Adipocyte (in vitro differentiated cells): ENCODE measurements around the gene SNUPN.
"Not testable (repeated sequence)": the region's sequence is repeated elsewhere in the genome, so short reads cannot be mapped to it uniquely, and the experiment has no call there.

Experiments
- DNase-seq: peaks from one replicate; pipeline ENCODE4 v3.0.0-alpha.2; 2015; ENCODE audit warnings: low read depth
- H3K27me3 ChIP-seq: replicated peaks from 2 replicates; pipeline ENCODE4 v1.7.0; 2013; ENCODE audit warnings: mild to moderate bottlenecking, low read length, moderate library complexity; ENCODE audit not compliant: control insufficient read depth, insufficient read depth
- H3K36me3 ChIP-seq: 2 replicates; pipeline ENCODE4 v1.7.0; 2013; ENCODE audit warnings: low read length, mild to moderate bottlenecking, moderate library complexity; ENCODE audit not compliant: control insufficient read depth, insufficient read depth, severe bottlenecking
- H3K4me1 ChIP-seq: 2 replicates; pipeline ENCODE4 v1.7.0; 2013; ENCODE audit warnings: mild to moderate bottlenecking, low read length, moderate library complexity; ENCODE audit not compliant: control insufficient read depth, insufficient read depth
- H3K4me3 ChIP-seq: 2 replicates; pipeline ENCODE4 v1.7.0; 2013; ENCODE audit warnings: mild to moderate bottlenecking, low read length, moderate library complexity
- H3K9ac ChIP-seq: 2 replicates; pipeline ENCODE4 v1.7.0; 2013; ENCODE audit warnings: mild to moderate bottlenecking, low read length, moderate library complexity
- H3K9me3 ChIP-seq: 2 replicates; pipeline ENCODE4 v1.7.0; 2013; ENCODE audit warnings: mild to moderate bottlenecking, low read length, moderate library complexity; ENCODE audit not compliant: control insufficient read depth

SNUPN gene

DNA sequence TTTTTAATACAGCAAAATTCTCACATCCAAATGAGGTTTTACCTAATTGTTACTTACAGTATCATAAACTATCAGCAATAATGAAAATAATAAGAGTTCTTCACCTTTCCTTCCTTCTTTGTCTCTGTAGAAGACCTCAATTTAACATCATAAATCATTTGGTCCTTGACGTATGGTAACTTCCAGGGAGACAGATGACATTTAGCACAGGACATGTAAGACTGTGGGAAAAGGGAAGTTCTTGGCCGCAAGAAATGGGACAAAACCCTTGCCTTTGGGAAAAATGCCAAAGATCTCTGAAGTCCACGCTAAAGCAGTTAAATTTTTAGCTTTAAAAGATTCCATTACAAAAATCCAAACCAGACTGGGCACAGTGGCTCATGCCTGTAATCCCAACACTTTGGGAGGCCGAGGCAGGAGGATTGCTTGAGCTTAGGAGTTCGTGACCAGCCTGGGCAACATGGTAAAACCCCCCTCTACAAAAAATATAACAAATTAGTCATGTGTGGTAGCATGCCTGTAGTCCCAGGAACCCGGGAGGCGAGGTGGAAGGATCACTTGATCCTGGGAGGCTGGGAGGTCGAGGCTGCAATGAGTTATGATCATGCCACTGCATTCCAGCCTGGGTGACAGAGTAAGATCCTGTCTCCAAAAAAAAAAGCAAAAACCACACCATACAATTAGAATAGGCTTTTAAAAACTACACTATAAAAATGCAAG, 55.2 kb downstream of the SNUPN start:
- no peak for DNase-seq
- Histone ChIP-seq H3K4me3 (no peak overlapping the region), H3K4me1 (peaks cover 24% of the 10 kb centered on the region), H3K36me3 (peaks cover 3% of the 10 kb centered on the region), H3K9me3 (no peaks in the 10 kb centered on the region), H3K27me3 (no peaks in the 10 kb centered on the region), H3K9ac (no peak overlapping the region)

DNA sequence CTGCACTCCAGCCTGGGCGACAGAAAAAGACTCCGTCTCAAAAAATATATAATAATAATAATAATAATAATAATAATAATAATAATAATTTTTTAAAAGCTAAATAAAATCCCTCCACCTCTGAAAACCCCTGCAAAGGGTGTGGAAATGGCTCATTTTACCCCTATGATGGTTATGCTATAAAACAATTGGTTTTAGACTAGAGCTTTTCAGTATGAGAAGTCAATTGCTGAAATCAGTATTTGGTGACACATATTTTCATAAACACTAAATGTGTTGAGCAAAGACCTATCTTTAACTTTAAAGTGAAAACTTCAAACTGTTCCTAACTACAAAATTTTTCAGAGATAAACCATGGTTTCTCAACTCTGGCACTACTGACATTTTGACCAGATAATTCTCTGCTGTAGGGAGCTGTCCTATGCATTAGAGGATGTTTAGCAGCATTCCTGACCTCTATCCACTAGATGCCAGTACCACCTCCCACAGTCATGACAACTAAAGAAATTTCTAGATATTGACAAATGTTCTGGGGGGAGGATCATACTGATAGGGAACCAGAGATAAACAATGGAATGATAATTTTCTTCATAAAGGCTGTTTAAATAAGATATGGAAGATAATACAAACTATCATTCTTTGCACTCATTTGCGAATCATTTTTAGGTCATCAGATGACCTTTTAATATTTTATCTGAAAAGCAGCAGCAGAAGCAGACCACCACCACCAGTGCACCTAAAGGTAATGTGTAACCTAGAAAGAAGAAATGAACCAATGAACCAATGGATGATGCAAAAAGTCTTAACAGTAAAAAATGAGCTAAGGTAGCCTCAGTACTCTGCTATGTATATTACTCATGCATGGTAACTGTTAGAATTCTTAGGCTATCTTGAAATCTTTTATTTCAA, 60.2 kb downstream of the SNUPN start:
- Histone ChIP-seq H3K4me3 (no peak overlapping the region), H3K36me3 (no peaks in the 10 kb centered on the region), H3K4me1 (peaks cover 9% of the 10 kb centered on the region), H3K9me3 (no peaks in the 10 kb centered on the region), H3K27me3 (no peaks in the 10 kb centered on the region), H3K9ac (no peak overlapping the region)
- peak; percentile 38 for DNase-seq

DNA sequence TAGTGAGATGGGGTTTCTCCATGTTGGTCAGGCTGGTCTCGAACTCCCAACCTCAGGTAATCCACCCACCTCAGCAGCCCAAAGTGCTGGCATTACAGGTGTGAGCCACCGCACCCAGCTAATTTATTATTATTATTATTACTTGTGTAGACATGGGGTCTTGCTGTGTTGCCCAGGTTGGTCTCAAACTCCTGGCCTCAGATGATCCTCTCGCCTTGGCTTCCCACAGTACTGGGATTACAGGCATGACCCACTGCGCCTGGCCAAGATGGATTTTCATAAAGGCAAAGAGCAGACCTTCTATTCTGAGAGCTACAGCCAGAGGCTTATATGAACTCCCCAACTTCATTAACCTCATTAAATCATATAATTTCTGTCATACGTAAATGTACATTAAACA, 63.6 kb downstream of the SNUPN start:
- H3K36me3 ChIP-seq, result no peaks in the 10 kb centered on the region

GRCh38 chr15:75559360-75559759, 66.2 kb downstream of the SNUPN start:
- H3K9ac ChIP-seq, H3K27me3 ChIP-seq, DNase-seq, H3K9me3 ChIP-seq, H3K36me3 ChIP-seq, H3K4me3 ChIP-seq, H3K4me1 ChIP-seq: not testable (repeated sequence)

More for the DNA sequence above, 63.6 kb downstream of the SNUPN start:
- Histone ChIP-seq H3K4me3 (no peak overlapping the region), H3K4me1 (peaks cover 5% of the 10 kb centered on the region), H3K9me3 (no peaks in the 10 kb centered on the region), H3K9ac (no peak overlapping the region), H3K27me3 (no peaks in the 10 kb centered on the region)
- DNase-seq, result no peak

DNA sequence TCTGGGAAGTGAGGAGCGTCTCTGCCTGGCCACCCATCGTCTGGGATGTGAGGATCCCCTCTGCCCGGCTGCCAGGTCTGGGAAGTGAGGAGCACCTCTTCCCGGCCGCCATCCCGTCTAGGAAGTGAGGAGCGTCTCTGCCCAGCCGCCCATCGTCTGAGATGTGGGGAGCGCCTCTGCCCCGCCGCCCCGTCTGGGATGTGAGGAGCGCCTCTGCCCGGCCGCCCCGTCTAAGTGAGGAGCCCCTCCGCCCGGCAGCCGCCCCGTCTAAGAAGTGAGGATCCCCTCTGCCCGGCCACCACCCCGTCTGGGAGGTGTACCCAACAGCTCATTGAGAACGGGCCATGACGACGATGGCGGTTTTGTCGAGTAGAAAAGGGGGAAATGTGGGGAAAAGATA, 66.6 kb downstream of the SNUPN start:
- H3K27me3 ChIP-seq, result not testable (repeated sequence)

DNA sequence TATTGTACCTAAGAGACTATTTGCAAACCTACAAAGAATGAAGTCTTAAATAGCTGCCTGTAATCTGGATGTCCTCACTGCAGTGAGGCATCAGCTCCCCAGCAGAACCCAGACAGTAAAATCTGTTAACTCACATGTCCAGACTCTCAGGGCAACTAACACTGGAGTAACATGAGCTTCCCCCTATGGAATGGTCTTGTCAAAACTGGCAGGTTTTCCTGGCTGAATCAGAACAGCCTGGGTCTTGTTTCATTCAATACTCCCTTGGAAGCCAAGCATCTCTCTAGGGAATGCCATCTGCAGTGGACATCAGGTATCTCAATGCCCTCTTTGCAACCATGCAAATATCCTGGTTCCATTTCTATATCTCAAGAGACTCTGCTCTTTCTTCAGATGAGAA, 70.8 kb downstream of the SNUPN start:
- Histone ChIP-seq H3K9ac (no peak overlapping the region), H3K4me1 (peaks cover 19% of the 10 kb centered on the region), H3K36me3 (no peaks in the 10 kb centered on the region), H3K27me3 (no peaks in the 10 kb centered on the region), H3K4me3 (no peak overlapping the region), H3K9me3 (no peaks in the 10 kb centered on the region)
- peak; percentile 82 for DNase-seq

More for the DNA sequence above, 66.6 kb downstream of the SNUPN start:
- H3K4me1 ChIP-seq, H3K36me3 ChIP-seq, H3K9me3 ChIP-seq, DNase-seq, H3K9ac ChIP-seq, H3K4me3 ChIP-seq: not testable (repeated sequence)

- H3K4me3 ChIP-seq, result no peak overlapping the region
- no peaks in the 10 kb centered on the region for H3K9me3 ChIP-seq
- no peak overlapping the region for H3K9ac ChIP-seq
- DNase-seq, result no peak
- H3K36me3 ChIP-seq, result no peaks in the 10 kb centered on the region
- H3K27me3 ChIP-seq, result no peaks in the 10 kb centered on the region
- peaks cover 19% of the 10 kb centered on the region for H3K4me1 ChIP-seq
Observed at GRCh38 chr15:75553659-75554058, 71.9 kb downstream of the SNUPN start.

DNA sequence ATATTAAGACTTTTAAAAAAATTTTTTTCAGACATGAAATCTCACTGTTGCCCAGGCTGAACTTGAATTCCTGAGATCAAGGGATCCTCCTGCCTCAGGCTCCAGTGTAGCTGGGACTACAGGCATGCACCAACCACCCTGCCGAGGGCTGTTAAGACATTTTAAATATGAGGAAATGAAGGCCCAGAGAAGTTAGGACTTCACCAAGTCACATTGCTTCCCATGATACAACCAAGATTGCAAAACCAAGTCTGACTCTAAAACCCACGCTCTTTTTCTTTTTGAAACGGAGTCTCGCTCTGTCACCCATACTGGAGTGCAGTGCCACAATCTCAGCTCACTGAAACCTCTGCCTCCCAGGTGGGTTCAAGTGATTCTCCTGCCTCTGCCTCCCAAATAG, 74.4 kb downstream of the SNUPN start:
- H3K9me3 ChIP-seq, result no peaks in the 10 kb centered on the region
- peaks cover 19% of the 10 kb centered on the region for H3K4me1 ChIP-seq
- peak; percentile 27 for DNase-seq
- no peak overlapping the region for H3K4me3 ChIP-seq
- no peaks in the 10 kb centered on the region for H3K27me3 ChIP-seq
- H3K36me3 ChIP-seq, result no peaks in the 10 kb centered on the region
- no peak overlapping the region for H3K9ac ChIP-seq
